ENCODE measurements around the gene CCDC97.

GRCh38 chr19:41353466-41354342 lies 43.7 kb downstream of the CCDC97 start, which contains the start of gene TGFB1:
- TF ChIP-seq POLR2A (IDR thresholded peaks at IDR 0.05) (peak in 2 of 3 donors; percentile 36 to 67), CTCF (IDR thresholded peaks at IDR 0.05 in 8 of 11, conservative IDR thresholded peaks at IDR 0.05 in 3 of 11) (peak; percentile 89 to 98 (median 97))

All from spleen (tissue), 7 donors.